ENCODE measurements around the gene MACROH2A1.

DNA sequence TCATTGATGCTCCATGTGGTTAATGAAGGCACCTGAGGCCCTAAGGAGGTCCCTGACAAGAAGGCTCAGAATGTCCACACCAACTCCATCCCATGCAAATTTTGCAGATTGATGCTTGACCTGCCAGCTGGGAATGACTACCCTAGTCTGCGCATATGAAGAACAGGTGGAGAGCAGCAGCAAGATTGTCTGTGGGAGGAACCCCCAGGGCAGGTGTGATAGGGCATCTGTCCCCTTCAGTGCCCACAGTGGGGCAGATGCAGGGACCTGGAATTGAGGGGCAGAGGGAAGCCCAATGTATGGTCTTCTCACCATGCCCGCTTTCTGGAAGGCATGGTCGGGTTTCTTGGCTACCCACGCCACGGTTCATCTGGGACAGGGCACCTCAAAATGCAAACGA is 79.6 kb downstream of the MACROH2A1 start:
- TF ChIP-seq, protein P1, sequence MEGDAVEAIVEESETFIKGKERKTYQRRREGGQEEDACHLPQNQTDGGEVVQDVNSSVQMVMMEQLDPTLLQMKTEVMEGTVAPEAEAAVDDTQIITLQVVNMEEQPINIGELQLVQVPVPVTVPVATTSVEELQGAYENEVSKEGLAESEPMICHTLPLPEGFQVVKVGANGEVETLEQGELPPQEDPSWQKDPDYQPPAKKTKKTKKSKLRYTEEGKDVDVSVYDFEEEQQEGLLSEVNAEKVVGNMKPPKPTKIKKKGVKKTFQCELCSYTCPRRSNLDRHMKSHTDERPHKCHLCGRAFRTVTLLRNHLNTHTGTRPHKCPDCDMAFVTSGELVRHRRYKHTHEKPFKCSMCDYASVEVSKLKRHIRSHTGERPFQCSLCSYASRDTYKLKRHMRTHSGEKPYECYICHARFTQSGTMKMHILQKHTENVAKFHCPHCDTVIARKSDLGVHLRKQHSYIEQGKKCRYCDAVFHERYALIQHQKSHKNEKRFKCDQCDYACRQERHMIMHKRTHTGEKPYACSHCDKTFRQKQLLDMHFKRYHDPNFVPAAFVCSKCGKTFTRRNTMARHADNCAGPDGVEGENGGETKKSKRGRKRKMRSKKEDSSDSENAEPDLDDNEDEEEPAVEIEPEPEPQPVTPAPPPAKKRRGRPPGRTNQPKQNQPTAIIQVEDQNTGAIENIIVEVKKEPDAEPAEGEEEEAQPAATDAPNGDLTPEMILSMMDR (IDR thresholded peaks at IDR 0.05; ENCODE audit: insufficient read depth, low read length, poor library complexity, severe bottlenecking): no peak
- TF ChIP-seq EZH2phosphoT487 (conservative IDR thresholded peaks at IDR 0.05; ENCODE audit: low read length): no peak
